ENCODE data around the gene CAPN8. TPM values are rescaled to one million over a fixed set of nuclear protein-coding genes. Genes with fewer than 3 reads are reported as not detected.

CAPN8 gene
- total RNA-seq, 2 donors from 2014 or later = 52.6 to 102 TPM

GRCh38 chr1:223642237-223642636 lies 23.3 kb downstream of the CAPN8 start:
- Histone ChIP-seq H3K4me1 (peaks cover 4% of the 10 kb centered on the region), H3K27ac (peak overlapping the region; percentile 65), H3K9me3 (no peaks in the 10 kb centered on the region), H3K4me3 (no peak overlapping the region), H3K36me3 (no peaks in the 10 kb centered on the region), H3K27me3 (no peaks in the 10 kb centered on the region), H3K9ac (ENCODE audit: low read depth in 2 of 2, low read length in 2 of 2) (no peak overlapping the region)
- no peak for TF ChIP-seq CTCF (IDR thresholded peaks at IDR 0.05)
- DNase-seq = peak; percentile 33
- intact Hi-C loops (cut with DNase I) = no loop called here

GRCh38 chr1:223641523-223642039 lies 23.9 kb downstream of the CAPN8 start:
- peak overlapping the region; percentile 65 for H3K27ac ChIP-seq
- H3K9ac ChIP-seq (ENCODE audit: low read depth in 2 of 2, low read length in 2 of 2) = no peak overlapping the region
- intact Hi-C loops (cut with DNase I) = no loop called here
- no peak overlapping the region for H3K4me3 ChIP-seq
- H3K36me3 ChIP-seq = no peaks in the 10 kb centered on the region
- no peak for TF ChIP-seq CTCF (IDR thresholded peaks at IDR 0.05)
- DNase-seq = peak; percentile 86
- no peaks in the 10 kb centered on the region for H3K9me3 ChIP-seq
- no peaks in the 10 kb centered on the region for H3K27me3 ChIP-seq
- H3K4me1 ChIP-seq = peaks cover 4% of the 10 kb centered on the region

- Histone ChIP-seq H3K4me1 (peaks cover 6% of the 10 kb centered on the region), H3K9ac (ENCODE audit: low read depth in 2 of 2, low read length in 2 of 2) (no peak overlapping the region), H3K9me3 (no peaks in the 10 kb centered on the region), H3K27me3 (no peaks in the 10 kb centered on the region), H3K27ac (peak overlapping the region; percentile 71), H3K36me3 (no peaks in the 10 kb centered on the region), H3K4me3 (no peak overlapping the region)
- TF ChIP-seq CTCF (IDR thresholded peaks at IDR 0.05) = no peak
- intact Hi-C loops (cut with DNase I) = no loop called here
- peak; percentile 42 for DNase-seq
These were observed 26.2 kb downstream of the CAPN8 start for GRCh38 chr1:223639331-223639749.

GRCh38 chr1:223635236-223635635 lies 30.3 kb downstream of the CAPN8 start:
- TF ChIP-seq CTCF (IDR thresholded peaks at IDR 0.05) = no peak

GRCh38 chr1:223634423-223634822 lies 31.1 kb downstream of the CAPN8 start:
- H3K4me3 ChIP-seq = no peak overlapping the region
- no peaks in the 10 kb centered on the region for H3K36me3 ChIP-seq
- intact Hi-C loops (cut with DNase I) = no loop called here
- no peaks in the 10 kb centered on the region for H3K9me3 ChIP-seq
- no peak for DNase-seq
- peaks cover 2% of the 10 kb centered on the region for H3K4me1 ChIP-seq
- no peak overlapping the region for H3K27ac ChIP-seq
- no peak overlapping the region for H3K9ac ChIP-seq (ENCODE audit: low read depth in 2 of 2, low read length in 2 of 2)
- no peak for TF ChIP-seq CTCF (IDR thresholded peaks at IDR 0.05)
- H3K27me3 ChIP-seq = no peaks in the 10 kb centered on the region

More at GRCh38 chr1:223635236-223635635, 30.3 kb downstream of the CAPN8 start:
- no peak for DNase-seq
- Histone ChIP-seq H3K9me3 (no peaks in the 10 kb centered on the region), H3K27ac (no peak overlapping the region), H3K27me3 (no peaks in the 10 kb centered on the region), H3K4me1 (peaks cover 2% of the 10 kb centered on the region), H3K4me3 (no peak overlapping the region), H3K36me3 (no peaks in the 10 kb centered on the region), H3K9ac (ENCODE audit: low read depth in 2 of 2, low read length in 2 of 2) (no peak overlapping the region)
- intact Hi-C loops (cut with DNase I) = no loop called here
